Measurements from ENCODE around the gene RBFOX2.

Gene RBFOX2

DNA sequence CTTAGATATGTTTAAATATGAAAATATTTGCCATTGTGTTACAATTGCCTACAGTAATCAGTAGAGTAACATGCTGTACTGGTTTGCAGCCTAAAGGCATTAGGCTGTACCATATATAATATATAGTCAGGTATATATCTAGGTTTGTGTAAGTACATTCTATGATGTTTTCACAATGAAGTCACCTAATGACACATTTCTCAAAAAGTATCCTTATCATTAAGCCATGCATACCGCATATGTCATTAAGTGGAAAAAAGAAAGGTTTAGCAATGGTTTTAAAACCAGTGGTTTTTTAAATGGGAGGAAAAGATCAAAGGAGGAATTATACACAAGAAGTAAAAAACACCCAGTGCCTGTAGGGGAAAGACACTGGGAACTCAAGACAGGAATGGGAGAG lies 122.7 kb downstream of the RBFOX2 start:
- H2AK5ac ChIP-seq (ENCODE audit: low read length): no peak overlapping the region
- no peak for DNase-seq
- H3K79me2 ChIP-seq (ENCODE audit: control insufficient read depth, insufficient read depth, low read length): peaks cover 11% of the 10 kb centered on the region
- no peak overlapping the region for H3K18ac ChIP-seq (ENCODE audit: low read length)
- H2BK15ac ChIP-seq (replicated peaks; ENCODE audit: low read depth): no peak overlapping the region
- H2BK5ac ChIP-seq (ENCODE audit: low read length): no peak overlapping the region
- H4K8ac ChIP-seq (ENCODE audit: low read depth, low read length): no peak overlapping the region
- H3K79me1 ChIP-seq (ENCODE audit: low read length): peaks cover 14% of the 10 kb centered on the region
- no peaks in the 10 kb centered on the region for H3K36me3 ChIP-seq (ENCODE audit: control insufficient read depth, insufficient read depth, low read length)
- H3K4me1 ChIP-seq (ENCODE audit: control insufficient read depth, low read depth, low read length): peaks cover 16% of the 10 kb centered on the region
- no peak overlapping the region for H3K23ac ChIP-seq (ENCODE audit: low read length)
- no peak overlapping the region for H3K56ac ChIP-seq (ENCODE audit: low read length)
- no peak overlapping the region for H3K27ac ChIP-seq (ENCODE audit: low read depth, low read length)
- H3K4ac ChIP-seq (ENCODE audit: low read depth, low read length): no peak overlapping the region
- no CpG with 5 or more reads among the region's 1 CpG for WGBS (ENCODE audit: extremely low coverage, insufficient coverage, low lambda C conversion rate)
- H3K27me3 ChIP-seq (ENCODE audit: insufficient read depth, low read length, poor library complexity): no peaks in the 10 kb centered on the region
- H3K4me3 ChIP-seq (ENCODE audit: low read length): no peak overlapping the region
- no peak overlapping the region for H3K4me2 ChIP-seq (ENCODE audit: low read length)
- H2BK120ac ChIP-seq (ENCODE audit: low read depth, low read length): no peak overlapping the region
- no peak overlapping the region for H4K5ac ChIP-seq (ENCODE audit: low read length)
- no peak overlapping the region for H3K9ac ChIP-seq (ENCODE audit: low read length)

DNA sequence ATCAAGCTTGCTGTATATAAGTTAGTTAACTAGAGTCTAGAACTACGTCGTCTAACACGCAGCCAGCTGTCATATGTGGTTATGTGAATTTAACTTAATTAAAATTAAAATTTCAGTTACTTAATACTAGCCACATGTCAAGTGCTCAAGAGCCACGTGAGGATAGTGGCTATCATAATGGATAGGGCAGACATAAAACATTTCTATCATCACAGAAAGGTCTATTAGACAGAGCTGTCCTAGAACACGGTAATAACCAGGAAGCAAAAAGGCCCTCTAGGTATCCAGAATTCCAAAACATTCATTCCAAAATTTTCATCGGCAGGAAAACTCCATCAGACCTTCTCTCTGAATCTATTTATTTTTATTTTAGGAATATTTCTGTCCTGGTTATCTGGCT lies 123.9 kb downstream of the RBFOX2 start:
- Histone ChIP-seq H3K27ac (ENCODE audit: low read depth, low read length) (no peak overlapping the region), H4K5ac (ENCODE audit: low read length) (no peak overlapping the region), H3K9ac (ENCODE audit: low read length) (no peak overlapping the region), H2BK5ac (ENCODE audit: low read length) (no peak overlapping the region), H3K27me3 (ENCODE audit: insufficient read depth, low read length, poor library complexity) (no peaks in the 10 kb centered on the region), H4K8ac (ENCODE audit: low read depth, low read length) (no peak overlapping the region), H3K18ac (ENCODE audit: low read length) (no peak overlapping the region), H3K56ac (ENCODE audit: low read length) (no peak overlapping the region), H2BK120ac (ENCODE audit: low read depth, low read length) (no peak overlapping the region), H3K4me1 (ENCODE audit: control insufficient read depth, low read depth, low read length) (peaks cover 18% of the 10 kb centered on the region), H3K4me2 (ENCODE audit: low read length) (no peak overlapping the region), H3K79me1 (ENCODE audit: low read length) (peaks cover 11% of the 10 kb centered on the region), H2AK5ac (ENCODE audit: low read length) (no peak overlapping the region), H3K4ac (ENCODE audit: low read depth, low read length) (no peak overlapping the region), H3K36me3 (ENCODE audit: control insufficient read depth, insufficient read depth, low read length) (no peaks in the 10 kb centered on the region), H2BK15ac (replicated peaks; ENCODE audit: low read depth) (no peak overlapping the region), H3K79me2 (ENCODE audit: control insufficient read depth, insufficient read depth, low read length) (peaks cover 11% of the 10 kb centered on the region), H3K23ac (ENCODE audit: low read length) (no peak overlapping the region), H3K4me3 (ENCODE audit: low read length) (no peak overlapping the region)
- WGBS (ENCODE audit: extremely low coverage, insufficient coverage, low lambda C conversion rate): no CpG with 5 or more reads among the region's 6 CpGs
- DNase-seq: no peak

DNA sequence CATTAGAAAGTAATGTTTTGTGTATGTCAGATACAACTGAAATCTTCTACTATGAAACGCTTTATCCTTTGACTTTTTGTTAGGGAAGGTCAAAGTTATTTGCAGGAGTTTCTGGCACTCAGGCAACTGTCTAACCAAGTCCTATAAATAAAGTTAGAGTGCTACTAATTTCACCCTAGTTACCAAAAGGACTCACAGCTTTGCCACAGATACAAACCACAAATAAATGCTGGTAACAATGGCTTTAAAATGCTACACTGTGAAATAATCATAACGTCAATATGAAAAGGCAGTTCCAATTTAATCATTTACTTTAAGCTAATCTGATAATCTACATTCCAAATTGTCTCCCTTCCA lies 124.3 kb downstream of the RBFOX2 start:
- Histone ChIP-seq H3K18ac (ENCODE audit: low read length) (no peak overlapping the region), H3K79me1 (ENCODE audit: low read length) (peaks cover 11% of the 10 kb centered on the region), H3K23ac (ENCODE audit: low read length) (no peak overlapping the region), H3K36me3 (ENCODE audit: control insufficient read depth, insufficient read depth, low read length) (no peaks in the 10 kb centered on the region), H3K79me2 (ENCODE audit: control insufficient read depth, insufficient read depth, low read length) (peaks cover 11% of the 10 kb centered on the region), H2AK5ac (ENCODE audit: low read length) (no peak overlapping the region), H3K27me3 (ENCODE audit: insufficient read depth, low read length, poor library complexity) (no peaks in the 10 kb centered on the region), H2BK5ac (ENCODE audit: low read length) (no peak overlapping the region), H2BK120ac (ENCODE audit: low read depth, low read length) (no peak overlapping the region), H3K4me1 (ENCODE audit: control insufficient read depth, low read depth, low read length) (peaks cover 18% of the 10 kb centered on the region), H3K27ac (ENCODE audit: low read depth, low read length) (no peak overlapping the region), H3K9ac (ENCODE audit: low read length) (no peak overlapping the region), H3K4me2 (ENCODE audit: low read length) (no peak overlapping the region), H3K4ac (ENCODE audit: low read depth, low read length) (no peak overlapping the region), H3K56ac (ENCODE audit: low read length) (no peak overlapping the region), H2BK15ac (replicated peaks; ENCODE audit: low read depth) (no peak overlapping the region), H3K4me3 (ENCODE audit: low read length) (no peak overlapping the region), H4K8ac (ENCODE audit: low read depth, low read length) (no peak overlapping the region), H4K5ac (ENCODE audit: low read length) (no peak overlapping the region)
- DNase-seq: no peak
- WGBS (ENCODE audit: extremely low coverage, insufficient coverage, low lambda C conversion rate): no CpG with 5 or more reads among the region's 2 CpGs

DNA sequence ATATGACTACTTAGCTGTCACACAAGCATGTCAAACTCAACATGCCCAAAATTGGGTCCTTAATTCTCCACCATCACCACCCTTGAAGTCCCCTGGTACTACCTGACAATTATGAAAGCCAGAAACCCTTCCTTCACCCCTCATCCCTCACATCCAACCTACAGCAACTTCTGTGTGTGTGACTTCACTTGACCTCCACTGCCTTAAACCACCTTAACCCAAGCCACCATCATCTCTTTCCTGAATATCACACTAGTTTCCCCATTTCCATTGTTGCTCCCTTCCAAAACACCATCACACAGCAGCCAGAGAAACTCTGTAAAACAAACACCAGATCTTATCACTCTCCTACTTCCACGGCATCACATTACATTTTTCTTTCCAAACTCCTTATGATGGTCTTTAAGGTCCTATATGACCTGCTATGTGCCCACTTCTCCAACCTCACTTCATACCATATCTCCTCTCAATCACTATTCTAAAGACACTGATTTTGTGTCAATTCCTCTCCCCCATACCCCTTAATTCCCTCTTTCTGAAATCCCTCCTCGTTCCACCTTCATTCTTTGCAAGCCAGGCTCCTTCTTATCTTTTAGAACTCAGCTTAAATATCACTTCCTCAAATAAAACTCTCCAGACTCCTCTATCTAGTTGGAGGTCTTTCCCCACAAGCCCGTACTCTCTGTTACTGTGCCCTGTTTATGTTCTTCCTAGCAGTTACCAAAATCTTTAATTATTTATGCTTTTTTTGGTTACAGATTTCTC lies 124.9 kb downstream of the RBFOX2 start:
- Histone ChIP-seq H2AK5ac (ENCODE audit: low read length) (no peak overlapping the region), H3K4ac (ENCODE audit: low read depth, low read length) (no peak overlapping the region), H3K23ac (ENCODE audit: low read length) (no peak overlapping the region), H3K27ac (ENCODE audit: low read depth, low read length) (no peak overlapping the region), H3K4me1 (ENCODE audit: control insufficient read depth, low read depth, low read length) (peaks cover 18% of the 10 kb centered on the region), H3K27me3 (ENCODE audit: insufficient read depth, low read length, poor library complexity) (no peaks in the 10 kb centered on the region), H4K8ac (ENCODE audit: low read depth, low read length) (no peak overlapping the region), H2BK5ac (ENCODE audit: low read length) (no peak overlapping the region), H4K5ac (ENCODE audit: low read length) (no peak overlapping the region), H3K56ac (ENCODE audit: low read length) (no peak overlapping the region), H3K18ac (ENCODE audit: low read length) (no peak overlapping the region), H3K79me1 (ENCODE audit: low read length) (peaks cover 11% of the 10 kb centered on the region), H2BK120ac (ENCODE audit: low read depth, low read length) (no peak overlapping the region), H2BK15ac (replicated peaks; ENCODE audit: low read depth) (no peak overlapping the region), H3K79me2 (ENCODE audit: control insufficient read depth, insufficient read depth, low read length) (peaks cover 11% of the 10 kb centered on the region), H3K36me3 (ENCODE audit: control insufficient read depth, insufficient read depth, low read length) (no peaks in the 10 kb centered on the region), H3K9ac (ENCODE audit: low read length) (no peak overlapping the region), H3K4me2 (ENCODE audit: low read length) (no peak overlapping the region), H3K4me3 (ENCODE audit: low read length) (no peak overlapping the region)
- peak; percentile 63 for DNase-seq
- WGBS (ENCODE audit: extremely low coverage, insufficient coverage, low lambda C conversion rate): no CpG with 5 or more reads among the region's 3 CpGs

DNA sequence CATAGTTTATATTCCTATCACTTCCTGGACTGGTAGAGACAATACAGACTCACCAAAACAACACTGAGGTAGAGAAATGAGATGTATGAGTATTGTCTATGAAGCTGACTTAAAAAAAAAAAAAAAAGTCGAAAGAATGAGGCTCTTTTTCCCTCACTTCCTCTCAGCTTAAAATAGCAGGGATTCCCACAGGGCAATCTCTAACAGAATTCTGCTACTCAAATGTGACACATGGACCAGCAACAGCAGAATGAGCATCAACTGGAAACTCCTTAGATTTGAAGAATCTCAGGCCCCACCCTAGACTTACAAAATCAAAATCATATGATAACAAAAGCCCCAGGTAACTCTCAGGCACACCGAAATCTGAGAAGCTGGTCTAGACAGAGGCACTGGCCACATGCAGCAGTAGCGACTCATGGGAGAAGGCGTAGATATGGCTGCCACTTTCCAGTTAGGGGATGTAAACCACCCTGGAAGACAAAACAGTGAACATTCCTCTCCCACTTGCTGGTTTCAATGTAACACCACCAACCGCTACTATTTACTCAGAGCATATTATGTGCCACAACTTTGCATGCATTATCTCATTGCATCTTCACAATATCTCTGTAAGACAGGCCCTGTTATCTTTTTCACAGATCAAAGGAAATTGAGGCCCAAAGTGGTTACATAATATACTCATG lies 128.0 kb downstream of the RBFOX2 start:
- Histone ChIP-seq H3K23ac (ENCODE audit: low read length) (no peak overlapping the region), H3K56ac (ENCODE audit: low read length) (no peak overlapping the region), H3K9ac (ENCODE audit: low read length) (no peak overlapping the region), H4K8ac (ENCODE audit: low read depth, low read length) (no peak overlapping the region), H3K4me1 (ENCODE audit: control insufficient read depth, low read depth, low read length) (peaks cover 20% of the 10 kb centered on the region), H3K4me2 (ENCODE audit: low read length) (no peak overlapping the region), H3K27me3 (ENCODE audit: insufficient read depth, low read length, poor library complexity) (no peaks in the 10 kb centered on the region), H3K4ac (ENCODE audit: low read depth, low read length) (peak overlapping the region; percentile 12), H3K36me3 (ENCODE audit: control insufficient read depth, insufficient read depth, low read length) (no peaks in the 10 kb centered on the region), H3K4me3 (ENCODE audit: low read length) (no peak overlapping the region), H3K27ac (ENCODE audit: low read depth, low read length) (no peak overlapping the region), H3K79me1 (ENCODE audit: low read length) (peaks cover 22% of the 10 kb centered on the region), H2AK5ac (ENCODE audit: low read length) (no peak overlapping the region), H4K5ac (ENCODE audit: low read length) (no peak overlapping the region), H2BK120ac (ENCODE audit: low read depth, low read length) (peak overlapping the region; percentile 6), H2BK15ac (replicated peaks; ENCODE audit: low read depth) (no peak overlapping the region), H3K18ac (ENCODE audit: low read length) (no peak overlapping the region), H3K79me2 (ENCODE audit: control insufficient read depth, insufficient read depth, low read length) (peaks cover 21% of the 10 kb centered on the region), H2BK5ac (ENCODE audit: low read length) (no peak overlapping the region)
- DNase-seq: peak; percentile 78
- WGBS (ENCODE audit: extremely low coverage, insufficient coverage, low lambda C conversion rate): no CpG with 5 or more reads among the region's 5 CpGs
